ENCODE data around the gene MORN1.

Gene MORN1

GRCh38 chr1:2326524-2326923 lies 64.8 kb downstream of the MORN1 start:
- Histone ChIP-seq H3K4me1 (no peaks in the 10 kb centered on the region), H3K27me3 (no peaks in the 10 kb centered on the region), H3K36me3 (no peaks in the 10 kb centered on the region), H3K4me3 (ENCODE audit: low read depth, low read length) (no peak overlapping the region), H3K9me3 (no peaks in the 10 kb centered on the region)
- TF ChIP-seq CTCF (IDR thresholded peaks at IDR 0.05; ENCODE audit: low read depth, low read length), result no peak
- peak; percentile 41 for DNase-seq

- DNase-seq, result no peak
- Histone ChIP-seq H3K9me3 (no peaks in the 10 kb centered on the region), H3K4me3 (ENCODE audit: low read depth, low read length) (no peak overlapping the region), H3K27me3 (no peaks in the 10 kb centered on the region), H3K4me1 (no peaks in the 10 kb centered on the region), H3K36me3 (no peaks in the 10 kb centered on the region)
- TF ChIP-seq CTCF (IDR thresholded peaks at IDR 0.05; ENCODE audit: low read depth, low read length), result no peak
Observed at GRCh38 chr1:2324553-2325366, 66.6 kb downstream of the MORN1 start.

- H3K9me3 ChIP-seq, result no peaks in the 10 kb centered on the region
- no peaks in the 10 kb centered on the region for H3K36me3 ChIP-seq
- H3K4me1 ChIP-seq, result no peaks in the 10 kb centered on the region
- no peak for TF ChIP-seq CTCF (IDR thresholded peaks at IDR 0.05; ENCODE audit: low read depth, low read length)
- no peak overlapping the region for H3K4me3 ChIP-seq (ENCODE audit: low read depth, low read length)
- DNase-seq, result no peak
- no peaks in the 10 kb centered on the region for H3K27me3 ChIP-seq
Observed at GRCh38 chr1:2323451-2323974, 67.8 kb downstream of the MORN1 start.

- no peak for DNase-seq
- Histone ChIP-seq H3K4me1 (no peaks in the 10 kb centered on the region), H3K4me3 (ENCODE audit: low read depth, low read length) (no peak overlapping the region), H3K36me3 (no peaks in the 10 kb centered on the region), H3K9me3 (no peaks in the 10 kb centered on the region), H3K27me3 (no peaks in the 10 kb centered on the region)
- no peak for TF ChIP-seq CTCF (IDR thresholded peaks at IDR 0.05; ENCODE audit: low read depth, low read length)
Observed at GRCh38 chr1:2322581-2323211, 68.7 kb downstream of the MORN1 start.

GRCh38 chr1:2322065-2322571 lies 69.2 kb downstream of the MORN1 start:
- TF ChIP-seq CTCF (IDR thresholded peaks at IDR 0.05; ENCODE audit: low read depth, low read length), result no peak
- Histone ChIP-seq H3K4me3 (ENCODE audit: low read depth, low read length) (no peak overlapping the region), H3K9me3 (no peaks in the 10 kb centered on the region), H3K36me3 (no peaks in the 10 kb centered on the region), H3K4me1 (no peaks in the 10 kb centered on the region), H3K27me3 (no peaks in the 10 kb centered on the region)
- DNase-seq, result no peak

All from BE2C (cell line).